ENCODE data around the gene ZNF587. TPM values are rescaled to one million over a fixed set of nuclear protein-coding genes. Genes with fewer than 3 reads are reported as not detected.
A peak's percentile ranks its signal among the peaks of the same experiment; 100 is the strongest.

The ZNF587 gene
- total RNA-seq, 2 experiments from 2014 or later, result 22.7 to 45.9 TPM

DNA sequence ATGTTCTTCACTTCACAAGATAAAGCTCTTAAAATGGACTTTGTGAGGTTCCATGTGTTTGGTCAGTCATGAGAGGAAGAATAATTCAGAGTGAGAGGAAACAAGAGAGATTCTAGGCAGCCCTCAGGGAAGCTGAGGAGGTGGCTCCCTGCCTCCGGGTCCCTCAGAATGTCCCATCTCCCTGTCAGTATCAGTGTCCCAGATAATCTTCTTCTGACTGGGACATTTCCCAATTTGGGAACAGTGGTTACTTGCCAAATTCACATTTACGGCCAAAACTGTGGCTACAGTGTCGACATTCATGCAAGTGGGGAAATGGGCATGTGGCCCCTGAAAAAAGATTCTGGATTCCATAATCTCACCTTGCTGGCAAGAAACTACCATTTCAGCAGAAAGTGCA, 57.7 kb downstream of the ZNF587 start:
- H3K79me2 ChIP-seq (ENCODE audit: insufficient read depth, low read depth, low read length), result no peaks in the 10 kb centered on the region
- no peaks in the 10 kb centered on the region for H3K9me3 ChIP-seq (ENCODE audit: low read length)
- H3K4me3 ChIP-seq (ENCODE audit: low read depth, low read length, poor library complexity, severe bottlenecking), result no peak overlapping the region
- H3K9me2 ChIP-seq (ENCODE audit: insufficient read depth, low read length), result no peaks in the 10 kb centered on the region
- intact Hi-C loops (cut with micrococcal nuclease; ENCODE audit: unreplicated experiment), result loop anchor here (10.0 kb wide), 1 partner anchor 803 kb away; no protein-coding TSS in a partner anchor
- DNase-seq (ENCODE audit: low spot score), result no peak
- no peak overlapping the region for H2AFZ ChIP-seq (ENCODE audit: low read length)
- no peaks in the 10 kb centered on the region; the same call in 1 of the 2 replicates for H4K20me1 ChIP-seq (ENCODE audit: insufficient read depth, low read length)
- TF ChIP-seq, protein P1, sequence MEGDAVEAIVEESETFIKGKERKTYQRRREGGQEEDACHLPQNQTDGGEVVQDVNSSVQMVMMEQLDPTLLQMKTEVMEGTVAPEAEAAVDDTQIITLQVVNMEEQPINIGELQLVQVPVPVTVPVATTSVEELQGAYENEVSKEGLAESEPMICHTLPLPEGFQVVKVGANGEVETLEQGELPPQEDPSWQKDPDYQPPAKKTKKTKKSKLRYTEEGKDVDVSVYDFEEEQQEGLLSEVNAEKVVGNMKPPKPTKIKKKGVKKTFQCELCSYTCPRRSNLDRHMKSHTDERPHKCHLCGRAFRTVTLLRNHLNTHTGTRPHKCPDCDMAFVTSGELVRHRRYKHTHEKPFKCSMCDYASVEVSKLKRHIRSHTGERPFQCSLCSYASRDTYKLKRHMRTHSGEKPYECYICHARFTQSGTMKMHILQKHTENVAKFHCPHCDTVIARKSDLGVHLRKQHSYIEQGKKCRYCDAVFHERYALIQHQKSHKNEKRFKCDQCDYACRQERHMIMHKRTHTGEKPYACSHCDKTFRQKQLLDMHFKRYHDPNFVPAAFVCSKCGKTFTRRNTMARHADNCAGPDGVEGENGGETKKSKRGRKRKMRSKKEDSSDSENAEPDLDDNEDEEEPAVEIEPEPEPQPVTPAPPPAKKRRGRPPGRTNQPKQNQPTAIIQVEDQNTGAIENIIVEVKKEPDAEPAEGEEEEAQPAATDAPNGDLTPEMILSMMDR (conservative IDR thresholded peaks at IDR 0.05; ENCODE audit: low read length), result no peak
- TF ChIP-seq EZH2phosphoT487 (IDR thresholded peaks at IDR 0.05; ENCODE audit: borderline replicate concordance, low read depth, low read length), result no peak
- ChIA-PET CTCF (ENCODE audit: unreplicated experiment) (no interaction called here), POLR2A (interaction anchor here (1.1 kb wide), 1 partner anchor 89 kb away, joined by 3 read pairs; no protein-coding TSS in a partner anchor)
- H3K4me1 ChIP-seq (ENCODE audit: insufficient read depth, low read length, poor library complexity, severe bottlenecking), result no peaks in the 10 kb centered on the region
- BruUV-seq (replicated peaks), result no TSS peak
- no peak overlapping the region for H3K27ac ChIP-seq (ENCODE audit: low read depth, low read length, poor library complexity, severe bottlenecking)
- no peak overlapping the region for H3K4me2 ChIP-seq (ENCODE audit: low read length)
- H3K36me3 ChIP-seq (ENCODE audit: insufficient read depth, low read length), result peaks cover 25% of the 10 kb centered on the region

DNA sequence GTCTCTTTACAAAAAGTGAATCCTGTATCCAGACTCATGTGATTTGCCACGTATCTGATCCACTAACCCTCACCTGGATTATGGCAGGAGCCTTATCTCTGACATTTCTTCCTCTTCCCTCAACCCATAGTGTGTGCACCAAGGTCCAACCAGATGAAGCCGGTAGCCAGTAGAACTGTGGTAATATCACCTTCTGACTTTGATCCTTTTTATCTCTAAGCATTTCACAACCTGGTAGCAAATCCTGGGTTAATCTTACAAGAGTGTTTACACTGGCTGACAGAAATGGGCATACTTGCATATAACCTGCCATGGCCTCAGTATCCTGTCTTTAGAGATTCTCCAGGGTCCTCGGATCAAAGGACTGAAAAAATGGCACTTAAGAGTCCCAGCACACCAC, 64.9 kb downstream of the ZNF587 start:
- Histone ChIP-seq H3K4me3 (ENCODE audit: low read depth, low read length, poor library complexity, severe bottlenecking) (no peak overlapping the region), H2AFZ (ENCODE audit: low read length) (no peak overlapping the region), H3K4me2 (ENCODE audit: low read length) (peak overlapping the region; percentile 23; the same call in 1 of the 2 replicates), H4K20me1 (ENCODE audit: insufficient read depth, low read length) (no peaks in the 10 kb centered on the region), H3K9me3 (ENCODE audit: low read length) (0 out of 2 replicates have a peak, but pooled peaks cover 9% of the 10 kb centered on the region), H3K27ac (ENCODE audit: low read depth, low read length, poor library complexity, severe bottlenecking) (no peak overlapping the region), H3K36me3 (ENCODE audit: insufficient read depth, low read length) (peaks cover 9% of the 10 kb centered on the region), H3K79me2 (ENCODE audit: insufficient read depth, low read depth, low read length) (peaks cover 6% of the 10 kb centered on the region; the same call in 1 of the 2 replicates), H3K4me1 (ENCODE audit: insufficient read depth, low read length, poor library complexity, severe bottlenecking) (no peaks in the 10 kb centered on the region), H3K9me2 (ENCODE audit: insufficient read depth, low read length) (no peaks in the 10 kb centered on the region)
- TF ChIP-seq, protein P1 (conservative IDR thresholded peaks at IDR 0.05; ENCODE audit: low read length), result no peak
- no peak for TF ChIP-seq EZH2phosphoT487 (IDR thresholded peaks at IDR 0.05; ENCODE audit: borderline replicate concordance, low read depth, low read length)
- BruUV-seq (replicated peaks), result no TSS peak
- POLR2A ChIA-PET, result interaction anchor here (0.6 kb wide), 1 partner anchor 370 kb away, joined by 4 read pairs; no protein-coding TSS in a partner anchor
- DNase-seq (ENCODE audit: low spot score), result no peak
- CTCF ChIA-PET (ENCODE audit: unreplicated experiment), result no interaction called here
- intact Hi-C loops (cut with micrococcal nuclease; ENCODE audit: unreplicated experiment), result no loop called here

Other genes with a start within 250 kb of the ZNF587 start
- 6.2 and 13.4 TPM in 2 replicates for gene ZNF530, start 250.0 kb upstream of the ZNF587 start, total RNA-seq (2014; rRNA removed; shearing (Covaris generic))
- 7.7 and 8.0 TPM in 2 replicates for gene ZNF530, start 250.0 kb upstream of the ZNF587 start, total RNA-seq (2022)
- 11.1 and 19.9 TPM in 2 replicates for gene ZNF134, start 235.6 kb upstream of the ZNF587 start, total RNA-seq (2014; rRNA removed; shearing (Covaris generic))
- 7.7 and 11.0 TPM in 2 replicates for gene ZNF134, start 235.6 kb upstream of the ZNF587 start, total RNA-seq (2022)
- gene ZNF211, start 216.7 kb upstream of the ZNF587 start, total RNA-seq (2014; rRNA removed; shearing (Covaris generic)), result 12.1 and 19.0 TPM in 2 replicates
- 10.5 and 15.2 TPM in 2 replicates for gene ZNF211, start 216.7 kb upstream of the ZNF587 start, total RNA-seq (2022)
- gene ZSCAN4, start 180.9 kb upstream of the ZNF587 start, total RNA-seq (2014; rRNA removed; shearing (Covaris generic)), result not detected in 2 replicates
- gene ZSCAN4, start 180.9 kb upstream of the ZNF587 start, total RNA-seq (2022), result not detected in 2 replicates
- 14.2 and 21.3 TPM in 2 replicates for gene ZNF551, start 167.9 kb upstream of the ZNF587 start, total RNA-seq (2014; rRNA removed; shearing (Covaris generic))
- gene ZNF551, start 167.9 kb upstream of the ZNF587 start, total RNA-seq (2022), result 10.5 and 12.0 TPM in 2 replicates
- not detected in 2 replicates for gene ZNF154, start 140.7 kb upstream of the ZNF587 start, total RNA-seq (2014; rRNA removed; shearing (Covaris generic))
- not detected in 2 replicates for gene ZNF154, start 140.7 kb upstream of the ZNF587 start, total RNA-seq (2022)
- gene ZNF671, start 122.2 kb upstream of the ZNF587 start, total RNA-seq (2014; rRNA removed; shearing (Covaris generic)), result 9.2 and 10.8 TPM in 2 replicates
- gene ZNF671, start 122.2 kb upstream of the ZNF587 start, total RNA-seq (2022), result 9.8 and 11.4 TPM in 2 replicates
- 17.3 and 36.0 TPM in 2 replicates for gene ZNF776, start 103.0 kb upstream of the ZNF587 start, total RNA-seq (2014; rRNA removed; shearing (Covaris generic))
- gene ZNF776, start 103.0 kb upstream of the ZNF587 start, total RNA-seq (2022), result 19.6 and 20.6 TPM in 2 replicates
- 19.7 and 21.6 TPM in 2 replicates for gene ZNF586, start 80.2 kb upstream of the ZNF587 start, total RNA-seq (2014; rRNA removed; shearing (Covaris generic))
- gene ZNF586, start 80.2 kb upstream of the ZNF587 start, total RNA-seq (2022), result 23.8 and 25.2 TPM in 2 replicates
- gene ZNF552, start 34.9 kb upstream of the ZNF587 start, total RNA-seq (2014; rRNA removed; shearing (Covaris generic)), result 8.6 and 10.2 TPM in 2 replicates
- 11.4 and 12.5 TPM in 2 replicates for gene ZNF552, start 34.9 kb upstream of the ZNF587 start, total RNA-seq (2022)
- 19.8 and 20.2 TPM in 2 replicates for gene ZNF587B, start 19.6 kb upstream of the ZNF587 start, total RNA-seq (2014; rRNA removed; shearing (Covaris generic))
- 24.6 and 25.8 TPM in 2 replicates for gene ZNF587B, start 19.6 kb upstream of the ZNF587 start, total RNA-seq (2022)
- gene ZNF814, start 39.2 kb downstream of the ZNF587 start, total RNA-seq (2014; rRNA removed; shearing (Covaris generic)), result 27.4 and 30.4 TPM in 2 replicates
- gene ZNF814, start 39.2 kb downstream of the ZNF587 start, total RNA-seq (2022), result 42.6 and 50.1 TPM in 2 replicates
- gene ZNF417, start 66.7 kb downstream of the ZNF587 start, total RNA-seq (2014; rRNA removed; shearing (Covaris generic)), result 21.4 and 28.6 TPM in 2 replicates
- gene ZNF417, start 66.7 kb downstream of the ZNF587 start, total RNA-seq (2022), result 20.6 and 24.0 TPM in 2 replicates
- gene ZNF418, start 85.5 kb downstream of the ZNF587 start, total RNA-seq (2014; rRNA removed; shearing (Covaris generic)), result 0.57 and 2.1 TPM in 2 replicates
- gene ZNF418, start 85.5 kb downstream of the ZNF587 start, total RNA-seq (2022), result 1.5 and 1.7 TPM in 2 replicates
- gene ZNF256, start 97.8 kb downstream of the ZNF587 start, total RNA-seq (2014; rRNA removed; shearing (Covaris generic)), result 4.6 and 5.7 TPM in 2 replicates
- gene ZNF256, start 97.8 kb downstream of the ZNF587 start, total RNA-seq (2022), result 9.0 and 13.6 TPM in 2 replicates
- not detected in 2 replicates for gene C19orf18, start 124.7 kb downstream of the ZNF587 start, total RNA-seq (2014; rRNA removed; shearing (Covaris generic))
- not detected in 2 replicates for gene C19orf18, start 124.7 kb downstream of the ZNF587 start, total RNA-seq (2022)
- 1.3 and 2.1 TPM in 2 replicates for gene ZNF606, start 153.0 kb downstream of the ZNF587 start, total RNA-seq (2014; rRNA removed; shearing (Covaris generic))
- gene ZNF606, start 153.0 kb downstream of the ZNF587 start, total RNA-seq (2022), result 3.2 and 4.3 TPM in 2 replicates
- not detected in 2 replicates for gene ZSCAN1, start 184.2 kb downstream of the ZNF587 start, total RNA-seq (2014; rRNA removed; shearing (Covaris generic))
- gene ZSCAN1, start 184.2 kb downstream of the ZNF587 start, total RNA-seq (2022), result not detected in 2 replicates
- gene ZNF135, start 209.4 kb downstream of the ZNF587 start, total RNA-seq (2014; rRNA removed; shearing (Covaris generic)), result not detected in 2 replicates
- gene ZNF135, start 209.4 kb downstream of the ZNF587 start, total RNA-seq (2022), result not detected in 2 replicates
- not detected in 2 replicates for gene ZSCAN18, start 248.4 kb downstream of the ZNF587 start, total RNA-seq (2014; rRNA removed; shearing (Covaris generic))
- not detected in 2 replicates for gene ZSCAN18, start 248.4 kb downstream of the ZNF587 start, total RNA-seq (2022)